DMS114 treated with DMSO at 0.1 percent for 48 hours (cell line): ENCODE data around the gene ACAA2.
"Not testable (repeated sequence)": the region's sequence is repeated elsewhere in the genome, so short reads cannot be mapped to it uniquely, and the experiment has no call there.

Source experiments
- DNase-seq: peaks from one replicate; lab custom pipeline; 2025; ENCODE audit not compliant: unreplicated experiment; lab: John Stamatoyannopoulos, UW

The ACAA2 gene

DNA sequence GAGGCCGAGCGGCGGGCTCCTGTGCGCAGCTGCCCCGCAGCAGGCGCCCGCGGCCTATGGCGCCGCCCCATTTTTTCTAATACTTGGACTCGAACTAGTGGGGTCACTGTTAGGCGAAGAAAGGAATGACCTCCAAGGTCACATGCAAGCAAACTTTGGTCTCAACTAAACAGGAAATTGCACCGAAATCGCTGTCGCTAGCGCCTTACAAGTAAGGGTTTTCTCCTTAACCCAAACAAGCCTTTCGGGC lies 339 bp downstream of the ACAA2 start:
- no peak for DNase-seq

DNA sequence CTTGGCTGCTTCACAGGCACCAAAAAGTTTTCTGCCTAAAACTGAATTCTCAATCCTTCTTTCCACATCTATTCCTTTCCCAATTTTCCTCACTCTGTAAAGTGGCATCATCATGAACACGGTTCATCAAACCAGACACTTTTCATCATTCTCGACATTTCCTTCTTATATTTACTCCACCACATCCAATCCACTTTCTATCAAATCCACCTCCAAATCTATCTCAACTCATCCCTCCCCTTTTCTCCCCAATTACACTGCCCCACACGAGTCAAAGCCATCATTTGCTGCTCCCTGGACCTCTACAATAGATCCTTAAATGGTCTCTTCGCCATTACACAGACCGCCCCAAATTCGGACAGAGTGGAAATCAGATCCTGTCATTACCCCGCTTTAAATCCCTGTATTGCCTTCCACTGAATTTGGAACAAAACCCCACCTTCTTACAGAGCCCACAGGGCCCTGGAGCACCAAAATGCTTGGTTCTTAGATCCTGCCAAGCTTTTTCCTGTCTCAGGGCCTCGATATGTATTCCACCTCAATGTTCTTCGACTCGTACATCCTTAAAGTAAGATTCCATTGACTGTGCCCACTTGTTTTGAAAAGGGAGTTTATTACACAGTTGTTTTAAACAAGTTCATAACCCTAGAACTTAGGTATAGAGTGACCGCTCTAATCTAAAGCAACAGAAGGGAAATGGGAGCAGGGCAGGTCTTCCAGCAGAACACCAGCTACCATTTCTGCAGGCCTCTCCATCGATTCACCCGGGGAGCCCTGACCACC lies 856 bp downstream of the ACAA2 start:
- no peak for DNase-seq

DNA sequence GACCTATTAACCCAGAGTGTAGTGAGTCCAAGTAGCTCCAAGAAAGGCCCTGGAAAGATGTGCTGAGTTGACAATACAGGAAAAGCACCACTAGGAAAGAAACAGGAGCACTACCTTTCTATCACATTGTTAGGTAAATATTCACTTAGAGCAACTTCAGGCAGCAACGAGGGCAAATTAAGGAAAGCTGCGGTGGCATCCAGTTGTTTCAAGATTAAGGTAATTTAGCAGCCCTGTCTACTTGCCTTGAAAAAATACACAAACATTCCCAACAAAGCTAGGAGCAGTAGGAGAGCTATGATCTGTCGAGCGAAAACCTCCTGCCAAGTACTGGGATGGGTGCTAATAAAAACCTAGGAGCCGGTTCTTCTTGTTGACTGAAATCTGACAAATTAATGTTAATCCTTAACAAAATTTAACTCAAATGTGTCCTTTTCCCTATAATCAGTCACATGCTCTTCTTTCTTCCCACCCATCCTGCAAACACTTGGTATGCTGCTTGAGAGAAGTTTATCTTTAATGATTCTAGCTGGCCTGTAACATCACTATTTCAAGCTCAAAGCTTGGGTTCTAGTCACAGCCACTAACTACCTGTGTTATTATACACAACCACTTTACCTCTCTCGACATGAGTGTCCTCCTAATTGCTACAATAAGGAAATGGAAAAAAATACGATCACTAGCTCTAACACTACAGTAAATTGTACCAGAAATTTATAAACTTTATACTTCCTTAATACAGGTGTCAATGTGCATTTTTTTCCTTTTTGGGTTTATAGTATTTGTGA lies 2.0 kb downstream of the ACAA2 start:
- DNase-seq, result no peak

DNA sequence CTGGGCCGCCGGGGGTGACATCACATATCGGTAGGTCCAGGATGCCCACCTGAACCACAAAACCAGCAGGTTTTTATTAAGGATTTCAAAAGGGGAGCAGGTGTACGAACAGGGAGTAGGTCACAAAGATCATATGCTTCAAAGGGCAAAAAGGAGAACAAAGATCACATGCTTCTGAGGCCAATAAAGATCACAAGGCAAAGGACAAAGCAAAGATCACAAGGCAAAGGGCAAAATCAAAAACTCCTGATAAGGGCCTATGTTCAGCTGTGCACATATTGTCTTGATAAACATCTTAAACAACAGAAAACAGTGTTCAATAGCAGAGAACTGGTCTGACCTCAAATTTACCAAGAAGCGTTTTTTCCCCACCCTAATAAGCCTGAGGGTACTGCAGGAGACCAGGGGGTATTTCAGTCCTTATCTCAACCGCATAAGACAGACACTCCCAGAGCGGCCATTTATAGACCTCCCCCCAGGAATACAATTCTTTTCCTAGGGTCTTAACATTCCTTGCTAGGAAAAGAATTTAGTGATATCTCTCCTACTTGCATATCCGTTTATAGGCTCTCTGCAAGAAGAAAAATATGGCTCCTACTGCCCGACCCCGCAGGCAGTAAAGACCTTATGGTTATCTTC lies 4.7 kb downstream of the ACAA2 start:
- not testable (repeated sequence) for DNase-seq

DNA sequence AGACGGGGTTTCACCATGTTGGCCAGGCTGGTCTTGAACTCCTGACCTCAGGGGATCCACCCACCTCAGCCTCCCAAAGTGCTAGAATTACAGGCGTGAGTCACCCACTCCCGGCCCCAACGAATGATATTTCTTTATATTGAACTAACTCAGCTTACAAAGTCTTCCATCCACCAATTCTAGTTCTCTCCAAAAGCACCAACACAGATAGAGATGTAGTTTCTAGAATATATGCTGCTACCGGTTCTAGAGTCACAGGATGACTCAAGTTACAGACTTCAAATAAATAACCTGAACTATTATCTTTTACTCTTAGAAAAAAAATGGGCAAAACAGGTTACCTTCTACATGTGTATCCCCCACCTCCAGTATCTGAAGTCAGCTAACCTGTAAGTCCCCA lies 9.2 kb downstream of the ACAA2 start:
- no peak for DNase-seq

DNA sequence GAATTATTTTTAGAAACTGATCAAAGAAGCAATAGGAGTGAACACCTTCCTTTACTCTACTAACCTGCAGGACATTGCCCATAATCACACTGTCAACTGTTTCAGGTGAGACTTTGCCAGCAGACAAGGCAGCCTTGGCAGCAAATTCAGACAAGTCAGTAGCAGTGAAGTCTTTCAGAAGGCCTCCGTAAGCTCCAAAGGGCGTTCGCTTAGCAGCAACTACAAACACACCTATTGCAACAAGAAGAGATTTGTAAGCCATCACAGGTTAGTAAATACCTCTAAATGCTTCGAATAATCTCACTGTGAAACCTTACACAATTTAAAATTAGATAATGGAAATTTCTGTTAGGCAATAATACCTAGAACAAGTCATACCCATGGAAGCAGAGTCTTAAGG lies 10.7 kb downstream of the ACAA2 start:
- DNase-seq, result no peak

DNA sequence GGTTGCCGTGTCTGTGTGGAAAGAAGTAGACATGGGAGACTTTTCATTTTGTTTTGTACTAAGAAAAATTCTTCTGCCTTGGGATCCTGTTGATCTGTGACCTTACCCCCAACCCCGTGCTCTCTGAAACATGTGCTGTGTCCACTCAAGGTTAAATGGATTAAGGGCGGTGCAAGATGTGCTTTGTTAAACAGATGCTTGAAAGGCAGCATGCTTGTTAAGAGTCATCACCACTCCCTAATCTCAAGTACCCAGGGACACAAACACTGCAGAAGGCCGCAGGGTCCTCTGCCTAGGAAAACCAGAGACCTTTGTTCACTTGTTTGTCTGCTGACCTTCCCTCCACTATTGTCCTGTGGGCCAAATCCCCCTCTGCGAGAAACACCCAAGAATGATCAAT lies 12.8 kb downstream of the ACAA2 start:
- DNase-seq, result not testable (repeated sequence)

DNA sequence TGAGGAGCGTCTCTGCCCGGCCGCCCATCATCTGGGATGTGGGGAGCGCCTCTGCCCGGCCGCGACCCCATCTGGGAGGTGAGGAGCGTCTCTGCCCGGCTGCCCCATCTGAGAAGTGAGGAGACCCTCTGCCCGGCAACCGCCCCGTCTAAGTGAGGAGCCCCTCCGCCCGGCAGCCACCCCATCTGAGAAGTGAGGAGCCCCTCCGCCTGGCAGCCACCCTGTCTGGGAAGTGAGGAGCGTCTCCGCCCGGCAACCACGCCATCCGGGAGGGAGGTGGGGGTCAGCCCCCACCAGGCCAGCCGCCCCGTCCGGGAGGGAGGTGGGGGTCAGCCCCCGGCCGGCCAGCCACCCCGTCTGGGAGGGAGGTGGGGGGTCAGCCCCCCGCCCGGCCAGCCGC lies 13.5 kb downstream of the ACAA2 start:
- DNase-seq, result not testable (repeated sequence)

DNA sequence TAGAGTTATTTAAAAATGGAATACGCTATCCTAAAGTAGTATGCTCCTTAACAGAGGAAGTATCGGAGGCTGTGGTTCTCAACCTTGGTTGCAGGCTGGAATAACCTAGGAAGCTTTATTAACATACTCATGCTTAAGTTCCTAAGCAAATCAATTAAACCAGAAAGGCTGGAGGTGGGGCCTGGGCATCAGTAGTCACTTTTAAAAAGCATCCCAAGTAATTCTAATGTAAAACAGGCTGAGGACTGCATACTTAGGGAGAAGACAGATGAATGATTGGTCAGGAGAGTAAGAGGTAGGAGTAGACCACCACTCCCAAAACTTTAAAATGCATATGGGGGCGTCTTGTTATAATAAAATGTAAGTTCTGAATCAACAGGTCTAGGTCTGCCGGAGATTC lies 15.3 kb downstream of the ACAA2 start:
- DNase-seq, result no peak

DNA sequence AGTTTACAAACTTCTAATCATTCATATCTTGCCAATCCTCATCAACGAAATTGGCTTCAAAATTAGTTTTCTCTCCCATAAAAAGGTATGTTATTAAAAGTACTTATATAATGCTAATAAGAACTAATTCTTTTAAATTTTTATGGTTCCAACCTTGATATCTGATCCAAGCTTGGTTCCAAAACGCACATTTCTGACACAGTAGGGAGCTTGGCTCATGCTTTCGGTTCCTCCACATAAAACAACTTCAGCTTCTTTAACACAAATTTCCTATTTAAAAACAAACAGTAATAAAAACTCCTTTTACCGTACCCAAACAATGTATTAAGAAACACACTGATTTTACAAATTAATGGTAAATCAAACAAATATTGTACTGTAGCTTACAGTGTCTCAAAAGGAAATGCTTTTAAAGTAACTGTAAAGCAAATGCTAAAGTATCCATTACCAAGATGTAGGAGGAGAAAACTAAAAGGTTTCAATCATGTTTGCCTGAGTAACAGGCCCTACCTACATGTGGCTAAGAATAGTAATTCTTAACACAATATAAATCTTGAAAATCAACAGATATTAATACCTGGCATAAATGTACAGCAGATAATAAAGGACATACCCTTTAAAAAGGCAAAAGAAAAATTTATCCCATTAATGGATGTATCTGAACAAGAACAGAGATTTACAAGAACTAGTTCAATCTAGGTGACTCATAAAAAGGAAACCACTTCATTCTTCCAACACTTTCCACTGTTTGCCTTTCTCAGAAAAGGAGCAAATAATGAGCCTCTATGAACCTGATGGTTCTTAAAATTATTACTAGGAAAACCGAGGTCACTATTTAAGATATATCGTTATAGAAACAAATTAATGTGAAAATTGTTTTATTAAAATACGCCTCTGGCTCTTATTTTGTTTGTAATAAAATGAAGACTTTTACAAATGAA lies 17.5 kb downstream of the ACAA2 start:
- no peak for DNase-seq

DNA sequence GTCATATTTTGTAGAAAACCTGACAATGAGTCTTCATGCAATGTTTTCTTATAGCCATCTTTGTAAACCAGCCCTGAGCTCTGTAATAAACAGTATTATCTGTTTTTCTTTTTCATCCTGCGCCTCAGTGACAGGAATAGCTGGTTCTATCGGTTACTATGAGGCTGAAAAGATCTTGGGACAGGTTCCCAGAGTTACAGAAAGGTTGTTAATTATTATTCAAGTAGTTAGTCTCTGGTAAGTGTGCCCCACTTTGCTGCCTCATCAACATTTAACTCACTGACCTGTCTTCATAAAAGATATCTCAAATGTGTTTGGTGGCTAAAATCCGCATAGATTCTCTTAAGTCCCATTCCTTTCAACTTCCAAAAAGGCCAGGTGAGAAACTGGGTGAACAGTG lies 18.6 kb downstream of the ACAA2 start:
- DNase-seq, result no peak

DNA sequence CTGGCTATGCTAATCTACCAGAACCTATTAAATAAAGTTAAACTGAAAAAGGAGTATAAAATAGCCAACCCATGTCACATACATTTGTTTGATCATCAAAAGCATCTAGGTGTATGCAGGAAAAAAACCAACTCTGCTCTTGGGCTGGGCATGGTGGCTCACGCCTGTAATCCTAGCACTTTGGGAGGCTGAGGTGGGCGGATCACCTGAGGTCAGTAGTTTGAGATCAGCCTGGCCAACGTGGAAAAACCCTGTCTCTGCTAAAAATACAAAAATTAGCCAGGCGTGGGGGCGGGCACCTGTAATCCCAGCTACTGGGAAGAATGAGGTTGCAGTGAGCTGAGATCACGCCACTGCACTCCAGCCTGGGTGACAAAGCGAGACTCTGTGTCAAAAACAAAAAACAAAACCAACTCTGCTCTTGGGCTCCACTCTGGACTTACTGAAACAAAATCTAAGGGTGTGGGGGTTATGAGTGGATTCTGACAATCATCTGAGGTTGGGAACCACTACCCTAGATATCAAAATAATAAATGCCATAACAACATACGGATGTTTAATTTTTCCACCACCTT lies 23.7 kb downstream of the ACAA2 start:
- not testable (repeated sequence) for DNase-seq

DNA sequence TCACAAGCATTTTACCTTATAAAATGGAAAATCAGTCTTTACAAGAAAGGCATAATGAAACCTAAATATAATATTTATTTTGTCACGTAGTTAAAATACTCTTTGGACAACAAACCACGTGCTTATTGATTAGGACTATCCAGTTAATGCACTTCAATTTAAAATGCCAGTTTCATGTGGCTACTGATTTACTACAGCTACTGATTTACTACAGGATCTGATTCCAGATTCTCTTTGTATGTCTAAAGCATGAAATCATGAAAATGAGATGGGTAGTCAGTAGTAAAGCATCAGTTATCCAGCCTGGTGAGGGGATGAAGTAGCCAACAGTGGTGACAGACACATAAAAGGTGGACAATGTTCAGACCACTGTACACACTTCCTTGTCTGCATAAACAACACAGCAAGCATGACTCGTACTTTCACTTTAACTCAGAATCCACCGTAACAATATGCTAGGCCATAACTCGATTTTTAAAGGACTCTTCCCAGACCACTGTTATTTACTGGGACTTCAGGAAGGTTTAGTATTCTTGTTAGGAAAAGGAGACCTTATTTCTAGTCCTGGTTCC lies 24.9 kb downstream of the ACAA2 start:
- no peak for DNase-seq

DNA sequence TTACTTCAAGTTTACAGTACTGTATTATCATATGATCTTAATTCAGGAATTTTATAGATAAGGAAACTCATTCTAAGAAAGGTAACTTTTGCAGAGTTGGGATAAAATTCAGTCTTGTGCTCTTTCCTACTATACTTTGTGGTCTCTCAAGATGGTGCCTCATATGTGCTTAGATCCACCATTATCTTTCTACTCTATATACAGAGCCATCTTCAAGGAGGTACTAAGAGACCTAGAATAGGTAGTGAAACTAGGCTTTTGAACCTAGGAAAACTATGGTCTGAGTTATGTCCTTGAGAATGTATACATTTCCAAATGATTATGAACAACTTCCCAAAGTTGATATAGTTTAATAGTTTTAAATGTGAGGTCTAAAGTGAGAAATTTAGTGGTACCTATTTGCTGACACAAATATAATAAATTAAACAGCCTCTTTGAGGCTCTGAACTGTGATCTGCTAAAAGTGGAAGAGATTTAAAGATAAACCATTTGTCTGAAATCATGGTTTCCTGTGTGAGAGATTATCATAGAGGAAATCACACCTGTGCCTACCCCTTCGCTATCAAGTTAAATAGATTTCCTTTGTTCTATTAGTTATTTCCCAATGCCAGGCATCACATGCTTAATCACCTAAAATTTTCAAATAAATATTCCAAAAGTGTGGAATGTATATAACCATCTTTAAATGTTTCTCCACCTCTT lies 27.2 kb downstream of the ACAA2 start:
- no peak for DNase-seq

DNA sequence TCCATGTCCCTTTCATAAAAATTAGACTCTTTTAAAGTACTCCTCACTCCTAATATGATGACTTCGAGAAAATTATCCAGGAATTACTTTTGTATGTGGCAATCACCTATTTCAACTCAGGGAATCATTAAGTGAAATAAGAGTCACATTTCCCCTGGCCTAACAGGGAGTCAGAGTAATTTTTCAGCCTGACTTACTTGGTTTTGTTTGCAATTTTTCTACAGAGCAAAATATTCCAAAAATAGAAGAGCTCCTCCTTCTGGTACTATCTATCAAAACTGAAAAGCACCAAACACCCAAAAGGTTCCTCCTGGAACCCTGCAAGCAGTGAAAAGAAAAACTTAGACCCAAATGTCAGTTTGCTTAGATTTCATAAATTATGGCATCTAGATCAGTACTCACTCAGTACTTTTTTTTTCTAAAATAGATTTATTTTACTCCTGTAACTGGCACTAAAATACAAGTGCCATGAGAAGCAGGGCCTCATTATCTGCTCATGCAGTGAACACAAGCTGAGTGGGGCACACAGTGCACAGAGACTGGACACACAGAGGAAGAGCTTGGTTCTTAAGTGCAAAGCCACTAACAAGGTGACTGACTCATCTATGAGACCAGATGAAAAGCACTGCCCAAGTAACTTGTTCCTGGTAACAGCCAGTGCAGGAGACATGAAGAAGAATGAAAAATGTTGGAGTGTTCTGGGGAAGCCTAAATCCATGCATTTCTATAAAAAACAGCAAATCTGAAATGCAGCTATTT lies 28.7 kb downstream of the ACAA2 start:
- no peak for DNase-seq

DNA sequence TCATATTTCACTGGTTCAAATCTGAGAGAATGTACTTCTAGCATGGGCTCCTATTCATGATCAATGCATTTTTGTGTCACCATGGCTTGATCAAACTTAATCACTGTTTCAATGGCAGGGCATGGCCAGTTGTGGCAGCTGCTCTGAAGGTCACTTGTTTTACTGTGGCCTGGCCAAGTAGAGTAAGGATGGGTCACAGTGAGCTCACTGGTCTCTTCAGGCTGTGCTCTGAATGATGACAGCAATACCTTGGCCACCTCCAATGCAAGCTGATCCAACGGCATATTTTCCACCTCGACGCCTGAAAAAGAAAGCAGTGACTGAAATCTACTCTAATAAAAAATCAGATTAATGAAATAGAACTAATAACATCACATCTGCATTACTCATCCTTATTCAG lies 29.7 kb downstream of the ACAA2 start:
- not testable (repeated sequence) for DNase-seq

DNA sequence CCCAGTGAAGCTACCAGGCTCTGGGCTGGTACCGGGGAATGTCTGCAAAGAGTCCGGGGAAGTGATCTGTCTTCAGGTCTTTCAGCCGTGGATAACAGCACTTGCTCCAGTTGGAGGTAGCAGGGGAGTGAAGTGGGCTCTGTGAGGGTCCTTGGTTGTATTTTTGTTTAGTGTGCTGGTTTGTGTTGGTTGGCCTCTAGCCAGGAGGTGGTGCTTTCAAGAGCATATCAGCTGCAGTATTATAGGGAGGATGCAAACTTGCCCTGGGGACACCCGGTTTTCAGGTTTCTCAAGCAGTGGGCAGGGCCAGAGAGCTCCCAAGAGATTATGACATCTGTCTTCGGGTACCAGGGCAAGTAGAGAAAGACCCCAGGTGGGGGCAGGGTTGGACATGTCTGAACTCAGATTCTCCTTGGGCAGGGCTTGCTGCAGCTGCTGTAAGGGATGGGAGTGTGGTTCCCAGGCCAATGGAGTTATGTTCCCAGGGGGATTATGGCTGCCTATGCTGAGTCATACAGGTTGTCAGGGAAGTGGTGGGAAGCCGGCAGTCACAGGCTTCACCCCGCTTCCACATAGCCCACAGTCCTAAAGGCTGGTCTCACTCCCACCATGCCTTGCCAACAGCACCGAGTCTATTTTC lies 34.4 kb downstream of the ACAA2 start:
- DNase-seq, result no peak

DNA sequence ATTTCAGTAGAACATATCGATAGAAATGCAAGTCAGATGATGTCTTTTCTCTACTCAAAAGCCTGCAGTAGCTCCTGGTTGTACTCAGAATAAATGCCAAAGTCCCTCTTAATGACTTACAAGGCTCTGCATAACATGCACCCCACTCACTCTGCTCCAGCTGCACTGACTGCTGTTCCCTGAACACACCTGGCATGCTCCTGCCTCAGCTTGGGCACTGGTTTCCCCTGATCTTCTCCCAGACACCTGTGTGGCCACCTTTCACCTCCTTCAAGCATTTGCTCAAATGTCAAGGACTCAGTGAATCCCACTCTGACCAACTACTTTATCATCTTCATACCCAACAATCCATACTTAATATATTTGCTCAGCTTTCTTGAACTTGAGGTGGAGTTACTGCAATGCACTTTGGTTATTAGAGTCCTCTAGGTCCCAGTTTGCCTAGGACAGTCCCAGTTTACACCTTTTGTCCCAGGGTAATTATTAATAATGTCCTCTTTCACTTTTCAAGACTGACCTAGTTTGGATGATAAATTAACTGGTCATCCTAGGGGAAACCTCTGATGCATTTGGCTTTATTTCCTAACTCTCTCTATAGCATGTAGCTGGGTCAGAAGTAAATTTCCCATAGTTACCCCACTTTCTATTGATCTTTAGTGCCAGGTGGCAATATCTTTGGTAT lies 44.1 kb downstream of the ACAA2 start:
- DNase-seq, result no peak
